Thoracic aorta (tissue), 2 donors: ENCODE data around the gene ERCC6L2. TPM values are rescaled to one million over a fixed set of nuclear protein-coding genes. Genes with fewer than 3 reads are reported as not detected.

Experiments
- ATAC-seq: fragments of 150-250 bp; one replicate; pipeline ENCODE4 v1.8.0; 2017; ENCODE audit warnings: low read depth; ENCODE audit not compliant: insufficient number of reproducible peaks, low FRiP score
- DNase-seq: peaks from one replicate; pipeline ENCODE4 v3.0.0-alpha.2; 2020; ENCODE audit warnings: low spot score
- H3K27ac ChIP-seq, 2 donors: fragments of 200-600 bp; sonication (generic); 1 replicate in 1 of 2; 2 replicates in 1 of 2; pipeline ENCODE4 v1.5.1; 2016; ENCODE audit warnings: mild to moderate bottlenecking in 2 of 2, moderate library complexity in 2 of 2
- H3K27me3 ChIP-seq: fragments of 200-600 bp; sonication (generic); replicated peaks from 2 replicates; pipeline ENCODE4 v1.6.0; 2016; ENCODE audit warnings: mild to moderate bottlenecking; ENCODE audit not compliant: insufficient read depth
- H3K36me3 ChIP-seq: fragments of 200-600 bp; sonication (generic); one replicate; pipeline ENCODE4 v1.5.1; 2016
- H3K4me1 ChIP-seq, 2 donors: fragments of 200-600 bp; sonication (generic); 1 replicate in 1 of 2; 2 replicates in 1 of 2; pipeline versions ENCODE4 v1.5.1 to v1.6.0; 2016; ENCODE audit warnings: low read depth in 2 of 2, mild to moderate bottlenecking in 1 of 2; ENCODE audit not compliant: control insufficient read depth in 1 of 2
- H3K4me3 ChIP-seq: fragments of 200-600 bp; sonication (generic); 2 replicates; pipeline ENCODE4 v1.5.1; 2016; ENCODE audit warnings: mild to moderate bottlenecking
- H3K9me3 ChIP-seq: fragments of 200-600 bp; sonication (generic); 2 replicates; pipeline ENCODE4 v1.5.1; 2016
- CTCF ChIP-seq: fragments of 200-600 bp; sonication (generic); IDR thresholded peaks from one replicate; pipeline ENCODE4 v1.5.1; 2019; ENCODE audit warnings: antibody characterized with exemption
- total RNA-seq, 2 donors: library from RNA; depleted of rRNA; stranded (reverse); fragments of >200 nt; gene quantifications; one replicate each; pipeline versions ENCODE4 v1.1.0 to v1.2.3, GENCODE V29; 2016

Gene ERCC6L2
- total RNA-seq, 2 donors from 2014 or later = 32.1 to 53.4 TPM

GRCh38 chr9:95954940-95955339, 79.4 kb downstream of the ERCC6L2 start:
- DNase-seq (no peak), ATAC-seq (no peak)
- Histone ChIP-seq H3K27me3 (no peaks in the 10 kb centered on the region), H3K27ac (no peak overlapping the region), H3K9me3 (no peaks in the 10 kb centered on the region), H3K36me3 (peaks cover 7% of the 10 kb centered on the region), H3K4me1 (peaks cover 0 to 4% of the 10 kb centered on the region in 2 donors), H3K4me3 (no peak overlapping the region)
- no peak for TF ChIP-seq CTCF

- no peak overlapping the region for H3K4me3 ChIP-seq
- DNase-seq (no peak), ATAC-seq (no peak)
- H3K4me1 ChIP-seq = peaks cover 0 to 6% of the 10 kb centered on the region in 2 donors
- H3K27me3 ChIP-seq = no peaks in the 10 kb centered on the region
- peaks cover 5% of the 10 kb centered on the region for H3K36me3 ChIP-seq
- no peak for TF ChIP-seq CTCF
- no peak overlapping the region for H3K27ac ChIP-seq
- H3K9me3 ChIP-seq = no peaks in the 10 kb centered on the region
These were observed 87.4 kb downstream of the ERCC6L2 start for GRCh38 chr9:95962936-95963335.

- ATAC-seq = no peak
- H3K4me3 ChIP-seq = no peak overlapping the region
- peaks cover 5% of the 10 kb centered on the region for H3K36me3 ChIP-seq
- peaks cover 0 to 6% of the 10 kb centered on the region in 2 donors for H3K4me1 ChIP-seq
- no peak for TF ChIP-seq CTCF
- H3K27ac ChIP-seq = no peak overlapping the region
- H3K9me3 ChIP-seq = no peaks in the 10 kb centered on the region
- DNase-seq = no peak
- H3K27me3 ChIP-seq = no peaks in the 10 kb centered on the region
These were observed 88.2 kb downstream of the ERCC6L2 start for GRCh38 chr9:95963659-95964058.

- DNase-seq (no peak), ATAC-seq (no peak)
- H3K4me3 ChIP-seq = no peak overlapping the region
- no peaks in the 10 kb centered on the region for H3K27me3 ChIP-seq
- no peaks in the 10 kb centered on the region for H3K4me1 ChIP-seq
- peaks cover 5% of the 10 kb centered on the region for H3K36me3 ChIP-seq
- no peak overlapping the region for H3K27ac ChIP-seq
- no peaks in the 10 kb centered on the region for H3K9me3 ChIP-seq
- TF ChIP-seq CTCF = no peak
These were observed 90.8 kb downstream of the ERCC6L2 start for GRCh38 chr9:95966306-95966705.

GRCh38 chr9:95970317-95970716, 94.8 kb downstream of the ERCC6L2 start:
- DNase-seq (no peak), ATAC-seq (no peak)
- Histone ChIP-seq H3K27me3 (no peaks in the 10 kb centered on the region), H3K9me3 (no peaks in the 10 kb centered on the region), H3K36me3 (peaks cover 11% of the 10 kb centered on the region), H3K27ac (no peak overlapping the region), H3K4me1 (no peaks in the 10 kb centered on the region), H3K4me3 (no peak overlapping the region)
- TF ChIP-seq CTCF = no peak
